Activated CD4-positive, CD25-positive, alpha-beta regulatory T cell treated with anti-CD3 and anti-CD28 coated beads, Interleukin-2, amount 50 U/mL, for 16 hours (primary cell): ENCODE data around the gene TMEM53.

ENCODE experiments used
- DNase-seq: peaks from one replicate; pipeline ENCODE4 v3.0.0-alpha.2; 2020; ENCODE audit warnings: low read depth, low spot score

Gene TMEM53

GRCh38 chr1:44698138-44698537 lies 23.9 kb upstream of the TMEM53 start:
- DNase-seq = no peak

- DNase-seq = no peak
Measured at GRCh38 chr1:44696789-44697345, 22.6 kb upstream of the TMEM53 start.

GRCh38 chr1:44696101-44696500 lies 21.8 kb upstream of the TMEM53 start:
- no peak for DNase-seq

- DNase-seq = no peak
Measured at GRCh38 chr1:44695671-44696070, 21.4 kb upstream of the TMEM53 start.

- no peak for DNase-seq
Measured at GRCh38 chr1:44694863-44695478, 20.7 kb upstream of the TMEM53 start.

GRCh38 chr1:44693900-44694299 lies 19.6 kb upstream of the TMEM53 start:
- no peak for DNase-seq

- DNase-seq = no peak
Measured at GRCh38 chr1:44693159-44693558, 18.9 kb upstream of the TMEM53 start.

- no peak for DNase-seq
Measured at GRCh38 chr1:44689447-44689765, 15.1 kb upstream of the TMEM53 start.

GRCh38 chr1:44688760-44689446 lies 14.6 kb upstream of the TMEM53 start:
- DNase-seq = no peak

GRCh38 chr1:44685881-44686280 lies 11.6 kb upstream of the TMEM53 start:
- no peak for DNase-seq

GRCh38 chr1:44685218-44685617 lies 10.9 kb upstream of the TMEM53 start:
- no peak for DNase-seq

- DNase-seq = no peak
Measured at GRCh38 chr1:44684525-44684924, 10.2 kb upstream of the TMEM53 start.

GRCh38 chr1:44682883-44683265 lies 8.6 kb upstream of the TMEM53 start:
- no peak for DNase-seq

GRCh38 chr1:44681905-44682882 lies 7.9 kb upstream of the TMEM53 start:
- no peak for DNase-seq

- DNase-seq = no peak
Measured at GRCh38 chr1:44679468-44679867, 5.2 kb upstream of the TMEM53 start.

GRCh38 chr1:44678626-44679025 lies 4.3 kb upstream of the TMEM53 start:
- DNase-seq = no peak

GRCh38 chr1:44678120-44678519 lies 3.8 kb upstream of the TMEM53 start:
- DNase-seq = no peak

- DNase-seq = no peak
Measured at GRCh38 chr1:44677201-44677766, 3.0 kb upstream of the TMEM53 start.

- no peak for DNase-seq
Measured at GRCh38 chr1:44676484-44677200, 2.4 kb upstream of the TMEM53 start.

GRCh38 chr1:44675186-44675585 lies 905 bp upstream of the TMEM53 start:
- no peak for DNase-seq

GRCh38 chr1:44673675-44674112 lies 587 bp downstream of the TMEM53 start:
- DNase-seq = no peak
